Fibroblast of the aortic adventitia (primary cell): ENCODE data around the gene SLC9A8. TPM values are rescaled to one million over a fixed set of nuclear protein-coding genes. Genes with fewer than 3 reads are reported as not detected.

Experiments used
- DNase-seq: peaks from one replicate; pipeline ENCODE4 v3.0.0-alpha.2; 2010; ENCODE audit warnings: low read depth
- H3K4me3 ChIP-seq: 2 replicates; pipeline ENCODE4 v1.5.1; 2011; ENCODE audit warnings: low read depth, mild to moderate bottlenecking, control low read depth, low read length, moderate library complexity
- total RNA-seq: library from RNA; depleted of rRNA; stranded (reverse); fragments of >200 nt; gene quantifications from 2 replicates; pipeline ENCODE4 v1.2.3, GENCODE V29; 2012; ENCODE audit warnings: low replicate concordance
- TF ChIP-seq, protein P1 (sequence below): IDR thresholded peaks from 2 replicates; pipeline ENCODE4 v1.5.1; 2011; ENCODE audit warnings: mild to moderate bottlenecking, low read length, control low read depth, inconsistent platforms; ENCODE audit not compliant: insufficient read depth

Gene SLC9A8
- total RNA-seq, 1 donor: 10.5 TPM

DNA sequence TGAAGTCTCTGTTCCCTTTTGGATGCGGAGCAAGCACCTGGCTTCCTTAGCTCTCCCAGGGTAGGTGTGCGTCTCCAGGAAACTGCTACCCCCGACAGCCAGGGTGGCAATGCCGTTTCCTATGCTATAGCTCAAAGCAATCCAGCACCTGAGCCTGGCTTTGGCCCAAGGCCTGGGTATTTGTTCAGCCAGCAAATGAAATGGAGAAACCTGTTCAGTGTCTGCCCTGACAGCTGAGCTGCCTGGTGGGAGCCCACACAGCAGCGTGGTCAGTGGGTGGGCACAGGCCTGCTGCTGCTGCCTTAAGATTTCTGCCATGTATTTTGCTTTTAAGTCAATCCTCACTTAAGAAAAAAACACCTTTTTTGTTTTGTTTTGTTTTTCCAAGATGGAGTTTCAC, 89.0 kb downstream of the SLC9A8 start:
- H3K4me3 ChIP-seq: no peak overlapping the region
- TF ChIP-seq, protein P1, sequence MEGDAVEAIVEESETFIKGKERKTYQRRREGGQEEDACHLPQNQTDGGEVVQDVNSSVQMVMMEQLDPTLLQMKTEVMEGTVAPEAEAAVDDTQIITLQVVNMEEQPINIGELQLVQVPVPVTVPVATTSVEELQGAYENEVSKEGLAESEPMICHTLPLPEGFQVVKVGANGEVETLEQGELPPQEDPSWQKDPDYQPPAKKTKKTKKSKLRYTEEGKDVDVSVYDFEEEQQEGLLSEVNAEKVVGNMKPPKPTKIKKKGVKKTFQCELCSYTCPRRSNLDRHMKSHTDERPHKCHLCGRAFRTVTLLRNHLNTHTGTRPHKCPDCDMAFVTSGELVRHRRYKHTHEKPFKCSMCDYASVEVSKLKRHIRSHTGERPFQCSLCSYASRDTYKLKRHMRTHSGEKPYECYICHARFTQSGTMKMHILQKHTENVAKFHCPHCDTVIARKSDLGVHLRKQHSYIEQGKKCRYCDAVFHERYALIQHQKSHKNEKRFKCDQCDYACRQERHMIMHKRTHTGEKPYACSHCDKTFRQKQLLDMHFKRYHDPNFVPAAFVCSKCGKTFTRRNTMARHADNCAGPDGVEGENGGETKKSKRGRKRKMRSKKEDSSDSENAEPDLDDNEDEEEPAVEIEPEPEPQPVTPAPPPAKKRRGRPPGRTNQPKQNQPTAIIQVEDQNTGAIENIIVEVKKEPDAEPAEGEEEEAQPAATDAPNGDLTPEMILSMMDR: no peak
- DNase-seq: no peak

DNA sequence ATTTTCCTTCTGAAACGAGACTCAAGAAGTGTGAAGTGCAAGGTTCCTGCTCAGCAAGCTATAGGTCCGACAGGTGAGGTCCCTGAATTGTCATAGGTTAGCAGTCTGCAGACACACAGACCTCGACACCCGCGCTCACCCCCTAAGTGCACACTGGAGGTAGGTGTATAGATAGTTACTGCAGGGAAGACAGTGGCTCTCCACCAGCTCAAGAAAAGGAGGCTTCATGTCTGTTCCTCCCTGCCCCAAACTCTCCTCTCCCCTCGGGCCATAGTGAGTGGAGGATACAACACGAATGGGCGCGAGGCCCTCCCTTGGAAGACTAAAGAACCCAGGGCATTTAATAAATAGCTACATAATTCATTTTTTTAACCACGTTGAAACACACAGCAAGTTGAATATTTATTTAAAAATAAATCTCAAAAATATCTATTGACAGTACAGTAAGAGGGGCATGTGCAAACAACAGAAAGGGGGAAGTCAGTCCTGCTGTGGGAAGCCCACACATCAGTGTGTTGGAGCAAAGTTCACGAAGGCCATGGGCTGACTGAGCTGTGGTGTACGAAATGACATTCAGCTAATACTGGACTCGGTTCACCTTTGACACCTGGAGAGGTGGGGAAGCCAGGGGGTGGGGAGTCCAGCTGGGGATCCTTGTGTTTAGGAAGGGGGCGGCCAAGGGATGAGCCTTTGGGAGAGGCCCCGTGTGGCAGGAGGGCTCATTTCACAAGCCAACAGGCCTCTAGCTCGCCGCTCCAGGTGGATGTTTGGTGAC, 92.0 kb downstream of the SLC9A8 start:
- no peak for DNase-seq
- H3K4me3 ChIP-seq: no peak overlapping the region
- TF ChIP-seq, protein P1: no peak

DNA sequence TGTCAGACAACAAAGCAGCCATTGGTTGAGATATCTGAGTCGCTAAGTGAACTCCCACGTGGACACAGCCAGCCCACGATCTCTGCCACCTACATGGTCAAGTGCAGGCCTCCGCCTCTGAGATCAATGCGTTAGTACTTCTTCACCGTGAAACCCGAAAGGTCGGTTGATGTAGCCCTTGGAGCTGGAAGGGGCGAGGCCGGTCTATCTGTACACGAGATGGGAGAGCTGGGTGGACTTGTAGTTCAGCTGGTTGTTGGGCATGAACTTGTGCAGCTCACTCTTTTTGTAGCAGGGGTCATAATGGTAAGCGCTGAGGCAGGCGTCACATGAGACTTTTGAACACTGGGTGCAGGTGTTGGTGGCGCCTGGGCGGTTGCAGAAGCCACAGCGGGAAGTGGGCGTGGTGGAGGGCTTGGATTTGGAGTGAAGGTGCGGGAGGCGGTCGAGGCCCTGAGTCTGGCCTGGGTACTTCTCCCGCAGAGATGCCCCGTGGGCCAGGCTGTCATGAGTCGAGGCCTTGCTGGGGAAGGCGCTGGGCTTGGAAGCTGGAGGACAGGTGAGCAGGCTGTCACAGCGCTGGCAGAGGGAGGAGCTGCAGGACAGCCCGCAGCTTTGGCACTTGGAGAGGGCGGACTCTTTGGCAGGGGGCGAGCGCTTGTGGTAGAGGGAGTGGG, 92.9 kb downstream of the SLC9A8 start:
- TF ChIP-seq, protein P1: no peak
- no peak for DNase-seq
- H3K4me3 ChIP-seq: no peak overlapping the region

DNA sequence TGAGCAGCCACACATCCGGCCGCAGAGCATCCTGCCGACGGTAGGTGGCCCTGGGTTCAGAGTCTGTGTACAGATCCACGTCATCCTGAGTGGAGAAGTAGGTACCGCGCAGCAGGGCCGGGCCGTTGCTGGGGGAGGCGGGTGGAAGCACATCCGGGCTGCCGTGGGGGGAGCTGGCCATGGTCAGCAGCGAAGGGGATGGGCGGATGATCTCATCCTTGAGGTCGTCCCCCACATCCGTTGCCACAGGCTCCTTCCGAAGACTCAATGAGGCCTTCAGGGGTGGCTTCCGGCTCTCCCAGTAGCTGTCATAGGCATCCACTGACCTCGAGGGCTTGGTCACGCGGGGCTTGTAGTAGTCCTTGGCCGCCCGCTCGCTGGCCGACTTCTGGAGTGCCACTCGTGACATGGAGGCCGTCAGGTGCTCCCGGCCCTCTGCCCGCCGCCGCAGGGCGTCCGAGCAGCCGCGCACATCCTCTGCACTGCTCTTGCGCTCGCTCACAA, 93.5 kb downstream of the SLC9A8 start:
- no peak for DNase-seq
- no peak overlapping the region for H3K4me3 ChIP-seq
- TF ChIP-seq, protein P1: no peak

DNA sequence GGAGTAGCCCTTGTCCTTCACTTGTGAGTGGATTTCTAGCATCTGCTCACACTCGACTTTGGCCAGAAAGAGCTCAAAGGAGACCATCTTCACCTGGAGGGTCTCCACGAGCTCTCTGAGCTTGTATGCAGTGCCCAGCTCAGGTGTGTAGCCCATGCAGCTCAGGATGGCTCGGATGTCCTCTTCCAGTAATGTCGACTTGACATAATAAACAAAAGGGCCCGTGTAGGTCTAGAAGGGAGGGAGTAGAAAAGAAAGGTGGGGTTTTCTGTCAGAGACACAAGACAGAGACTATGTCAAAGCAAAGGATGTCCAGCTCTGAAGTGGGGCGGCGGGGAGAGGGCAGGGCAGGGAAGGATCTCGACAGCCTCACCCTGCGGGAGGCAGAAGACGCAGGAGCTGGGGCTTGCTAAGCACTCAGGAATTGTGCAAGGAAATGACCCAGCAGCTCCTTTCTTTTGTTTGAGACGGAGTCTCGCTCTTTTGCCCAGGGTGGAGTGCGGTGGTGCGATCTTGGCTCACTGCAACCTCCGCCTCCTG, 94.1 kb downstream of the SLC9A8 start:
- DNase-seq: no peak
- H3K4me3 ChIP-seq: no peak overlapping the region
- TF ChIP-seq, protein P1: no peak

DNA sequence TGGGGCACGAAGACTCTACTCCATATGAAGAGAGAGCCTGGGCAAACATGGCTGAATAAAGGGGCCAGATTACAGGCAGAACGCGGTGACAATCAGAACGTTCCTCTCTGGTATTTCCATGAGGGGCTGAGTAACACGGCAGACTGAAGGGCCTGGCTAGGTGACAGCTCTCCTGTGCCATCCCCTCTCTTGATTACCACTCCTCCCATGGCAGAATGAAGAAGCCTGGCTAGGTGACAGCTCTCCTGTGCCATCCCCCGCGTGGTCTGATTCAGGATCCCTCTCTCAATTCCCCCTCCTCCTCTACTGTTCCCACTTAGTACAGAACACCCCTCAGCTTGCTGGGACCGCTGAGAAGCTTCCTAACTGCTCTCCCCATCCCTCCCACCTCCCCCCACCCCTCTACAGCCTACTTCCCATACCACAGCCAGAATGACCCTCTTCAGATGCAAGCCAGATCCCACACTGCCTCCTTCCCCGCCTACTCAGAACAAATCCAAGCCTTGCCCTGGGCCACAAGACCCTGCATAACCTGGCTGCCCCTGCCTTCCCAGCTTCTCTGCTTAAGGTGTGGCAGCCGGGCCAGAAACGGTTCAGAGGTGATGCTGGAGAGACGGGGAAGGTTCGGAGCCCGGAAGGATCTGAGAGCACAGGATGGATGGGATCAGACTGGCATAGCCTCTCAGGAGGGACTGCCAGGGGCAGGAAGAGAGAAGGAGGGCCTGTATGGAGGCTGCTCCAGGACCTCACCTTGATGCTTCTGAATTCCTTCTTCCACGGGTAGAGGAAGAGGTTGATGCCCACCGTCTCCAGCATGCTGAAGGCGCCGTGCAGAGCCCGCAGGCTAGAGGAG, 95.0 kb downstream of the SLC9A8 start:
- TF ChIP-seq, protein P1: no peak
- no peak for DNase-seq

More for the DNA sequence above, 95.0 kb downstream of the SLC9A8 start:
- no peak overlapping the region for H3K4me3 ChIP-seq
